Lung (tissue), 12 donors: Measurements from ENCODE around the gene CREG1. TPM values are rescaled to one million over a fixed set of nuclear protein-coding genes. Genes with fewer than 3 reads are reported as not detected.

ENCODE experiments used
- ATAC-seq: fragments of 200-7000 bp; cut with Tn5 transposase; one replicate; pipeline ENCODE4 v1.9.1; 2020; ENCODE audit warnings: moderate number of reproducible peaks; ENCODE audit not compliant: insufficient read depth, low FRiP score
- DNase-seq, 3 donors: peaks; one replicate each; pipeline ENCODE4 v3.0.0-alpha.2; 2013 to 2017
- H3K27ac ChIP-seq, 2 donors: one replicate each; pipeline ENCODE4 v1.5.1; 2013; ENCODE audit warnings: mild to moderate bottlenecking in 2 of 2, moderate library complexity in 2 of 2, control low read depth in 1 of 2, inconsistent platforms in 1 of 2, low read depth in 1 of 2, low read length in 1 of 2
- H3K27me3 ChIP-seq, 3 donors: one replicate each; pipeline ENCODE4 v1.5.1; 2013; ENCODE audit warnings: low read length in 2 of 3; ENCODE audit not compliant: control insufficient read depth in 3 of 3, insufficient read depth in 3 of 3
- H3K36me3 ChIP-seq, 4 donors: one replicate each; pipeline ENCODE4 v1.5.1; 2013; ENCODE audit warnings: low read length in 4 of 4, mild to moderate bottlenecking in 1 of 4, moderate library complexity in 1 of 4; ENCODE audit not compliant: control insufficient read depth in 4 of 4, insufficient read depth in 4 of 4
- H3K4me1 ChIP-seq, 5 donors: one replicate each; pipeline ENCODE4 v1.5.1; 2013; ENCODE audit warnings: low read length in 5 of 5, mild to moderate bottlenecking in 2 of 5, moderate library complexity in 1 of 5; ENCODE audit not compliant: control insufficient read depth in 5 of 5, insufficient read depth in 5 of 5
- H3K4me3 ChIP-seq: one replicate; pipeline ENCODE4 v1.5.1; 2013; ENCODE audit warnings: mild to moderate bottlenecking, control low read depth, moderate library complexity
- H3K9ac ChIP-seq, 2 donors: one replicate each; pipeline ENCODE4 v1.5.1; 2013; ENCODE audit warnings: low read length in 2 of 2, control low read depth in 1 of 2; ENCODE audit not compliant: insufficient read depth in 1 of 2
- H3K9me3 ChIP-seq, 4 donors: one replicate each; pipeline ENCODE4 v1.5.1; 2013; ENCODE audit warnings: low read length in 3 of 4, mild to moderate bottlenecking in 1 of 4, moderate library complexity in 1 of 4; ENCODE audit not compliant: control insufficient read depth in 4 of 4, insufficient read depth in 3 of 4
- WGBS, 2 donors: extraction: QIAGEN DNeasy Blood & Tissue Kit; methylation state at CpG; one replicate each; pipeline ENCODE4 v1.1.7; 2013; 5-methylcytosine and 5-hydroxymethylcytosine counted together
- polyA plus RNA-seq, 2 donors: library from polyadenylated mRNA; stranded (reverse); fragments of 200-250 nt; gene quantifications; one replicate each; pipeline ENCODE4 v1.2.1, GENCODE V29; 2013
- total RNA-seq, 2 donors: library from RNA; depleted of rRNA in 1 of 2; stranded (reverse); fragments of >200 nt in 1 of 2; gene quantifications; one replicate each; pipeline ENCODE4 v1.2.1, GENCODE V29; 2014 to 2021
- TF ChIP-seq, protein P1 (sequence below): IDR thresholded peaks from 2 replicates; pipeline ENCODE4 v1.5.1; 2012; ENCODE audit warnings: mild to moderate bottlenecking; ENCODE audit errors: control extremely low read depth, extremely low read depth
- donor health status: control.
- donor health status: control.
- donor health status: Bipolar disorder and iron deficiency.
- donor health status: healthy.
- donor health status: DM: yes; HTN: yes; CAD: no.

The CREG1 gene
- total and polyA plus RNA-seq, 4 donors, result 93.8 to 159 (median 116) TPM

DNA sequence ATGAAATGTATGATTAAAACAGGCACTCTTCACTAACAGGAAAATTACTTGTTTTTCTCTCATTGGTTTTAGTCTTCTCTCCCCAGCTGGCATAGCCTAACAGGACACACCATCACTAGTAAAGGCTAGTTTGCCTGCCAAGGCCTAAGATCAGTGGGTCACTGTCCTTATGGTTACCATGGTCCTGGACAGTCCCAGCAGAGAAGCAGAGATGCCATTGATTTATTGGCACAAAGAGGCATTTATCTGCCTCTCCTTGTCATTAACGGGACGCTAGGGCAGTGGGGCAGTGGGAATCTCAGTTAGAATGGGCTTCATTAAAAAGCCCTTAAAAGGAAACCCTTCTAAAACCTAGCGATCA, 49.1 kb downstream of the CREG1 start:
- peaks cover 0 to 20% (median 15%) of the 10 kb centered on the region in 3 donors for H3K27me3 ChIP-seq
- WGBS, 2 donors, result 86 to 96% methylated on average over 3 of the region's 3 CpGs
- H3K36me3 ChIP-seq, result no peaks in the 10 kb centered on the region
- H3K27ac ChIP-seq, result no peak overlapping the region
- TF ChIP-seq, protein P1, sequence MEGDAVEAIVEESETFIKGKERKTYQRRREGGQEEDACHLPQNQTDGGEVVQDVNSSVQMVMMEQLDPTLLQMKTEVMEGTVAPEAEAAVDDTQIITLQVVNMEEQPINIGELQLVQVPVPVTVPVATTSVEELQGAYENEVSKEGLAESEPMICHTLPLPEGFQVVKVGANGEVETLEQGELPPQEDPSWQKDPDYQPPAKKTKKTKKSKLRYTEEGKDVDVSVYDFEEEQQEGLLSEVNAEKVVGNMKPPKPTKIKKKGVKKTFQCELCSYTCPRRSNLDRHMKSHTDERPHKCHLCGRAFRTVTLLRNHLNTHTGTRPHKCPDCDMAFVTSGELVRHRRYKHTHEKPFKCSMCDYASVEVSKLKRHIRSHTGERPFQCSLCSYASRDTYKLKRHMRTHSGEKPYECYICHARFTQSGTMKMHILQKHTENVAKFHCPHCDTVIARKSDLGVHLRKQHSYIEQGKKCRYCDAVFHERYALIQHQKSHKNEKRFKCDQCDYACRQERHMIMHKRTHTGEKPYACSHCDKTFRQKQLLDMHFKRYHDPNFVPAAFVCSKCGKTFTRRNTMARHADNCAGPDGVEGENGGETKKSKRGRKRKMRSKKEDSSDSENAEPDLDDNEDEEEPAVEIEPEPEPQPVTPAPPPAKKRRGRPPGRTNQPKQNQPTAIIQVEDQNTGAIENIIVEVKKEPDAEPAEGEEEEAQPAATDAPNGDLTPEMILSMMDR, result no peak
- H3K9ac ChIP-seq, result no peak overlapping the region
- H3K9me3 ChIP-seq, result no peaks in the 10 kb centered on the region
- no peaks in the 10 kb centered on the region for H3K4me1 ChIP-seq
- no peak overlapping the region for H3K4me3 ChIP-seq
- DNase-seq, result no peak
- ATAC-seq, result no peak

DNA sequence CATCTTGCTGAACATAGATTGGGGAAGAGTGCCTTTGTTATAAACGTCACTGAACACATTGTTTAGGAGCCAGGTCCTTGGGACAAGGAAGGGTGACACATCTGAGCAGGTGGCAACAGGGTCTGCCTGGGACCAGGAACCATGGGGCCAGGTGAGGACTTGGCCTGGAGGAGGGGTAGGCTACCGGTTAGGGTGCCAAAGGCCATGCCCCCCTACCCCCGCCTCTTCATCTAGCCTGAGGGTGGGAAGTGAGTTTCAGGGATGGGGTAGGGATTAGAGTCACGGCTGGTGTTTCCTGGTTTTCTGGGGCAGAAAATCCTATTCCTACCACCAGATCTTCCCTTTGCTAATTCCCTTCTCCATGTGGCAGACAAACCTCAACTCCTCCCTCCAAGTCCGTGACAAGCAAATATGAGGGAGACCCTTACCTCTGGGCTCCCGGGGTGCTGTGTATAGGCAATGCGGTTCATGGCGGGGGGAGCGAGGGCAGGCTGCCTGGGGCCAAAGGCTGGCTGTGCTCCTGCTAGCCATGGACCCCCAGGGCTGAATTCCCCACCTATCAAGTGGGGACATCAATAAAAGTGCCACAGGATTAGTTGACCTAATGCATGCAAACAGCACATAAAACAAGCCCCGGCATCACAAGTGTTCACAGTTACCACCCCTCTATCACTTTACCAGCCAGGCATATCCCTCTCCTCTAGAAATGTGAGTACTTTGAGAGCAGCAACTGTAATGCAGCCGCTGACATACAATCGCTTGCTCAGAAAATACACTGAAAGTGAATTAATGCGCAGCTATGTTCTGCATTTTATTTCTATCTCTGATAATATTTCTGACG, 49.7 kb downstream of the CREG1 start:
- H3K36me3 ChIP-seq, result no peaks in the 10 kb centered on the region
- no peak overlapping the region for H3K27ac ChIP-seq
- DNase-seq, result no peak
- no peak overlapping the region for H3K4me3 ChIP-seq
- 75 to 85% methylated on average over 14 of the region's 14 CpGs for WGBS, 2 donors
- no peaks in the 10 kb centered on the region for H3K9me3 ChIP-seq
- no peaks in the 10 kb centered on the region for H3K4me1 ChIP-seq
- no peak for ATAC-seq
- H3K27me3 ChIP-seq, result peaks cover 0 to 20% (median 15%) of the 10 kb centered on the region in 3 donors
- TF ChIP-seq, protein P1, result no peak
- H3K9ac ChIP-seq, result no peak overlapping the region

DNA sequence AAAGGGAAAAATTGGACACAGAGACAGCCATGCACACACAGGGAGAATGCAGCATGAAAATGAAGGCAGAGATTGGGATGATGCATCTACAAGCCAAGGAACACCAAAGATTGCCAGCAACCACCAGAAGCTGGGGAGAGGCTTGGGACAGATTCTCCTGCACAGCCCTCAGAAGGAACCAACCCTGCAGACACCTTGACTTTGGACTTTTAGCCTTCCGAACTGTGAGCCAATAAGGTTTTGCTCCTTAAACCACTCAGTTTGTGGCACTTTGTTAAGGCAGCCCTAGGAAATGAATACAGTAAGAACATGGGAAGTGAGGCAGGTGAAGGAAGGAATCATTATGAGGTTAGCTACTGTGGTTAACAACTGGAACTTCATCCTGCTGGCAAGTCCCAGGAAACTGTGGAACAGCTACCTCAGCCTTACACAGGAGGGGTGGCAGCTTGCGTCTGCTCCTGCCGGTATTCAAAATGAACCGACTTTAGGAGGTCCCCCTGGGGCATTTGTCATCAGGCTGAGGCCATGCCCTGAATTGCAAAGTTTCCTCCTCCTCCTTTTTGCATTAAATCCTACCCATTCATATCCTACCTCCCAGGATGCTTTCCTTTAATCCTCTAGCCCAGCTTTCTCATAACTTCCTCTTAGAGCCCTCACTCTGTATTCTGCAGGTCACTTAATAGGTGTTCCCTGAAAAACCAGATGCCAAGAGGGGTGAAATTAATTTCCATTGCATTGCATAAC, 50.7 kb downstream of the CREG1 start:
- no peak overlapping the region for H3K27ac ChIP-seq
- ATAC-seq (no peak), DNase-seq (no peak)
- H3K9ac ChIP-seq, result no peak overlapping the region
- H3K9me3 ChIP-seq, result no peaks in the 10 kb centered on the region
- peaks cover 0 to 20% (median 15%) of the 10 kb centered on the region in 3 donors for H3K27me3 ChIP-seq
- H3K36me3 ChIP-seq, result no peaks in the 10 kb centered on the region
- H3K4me3 ChIP-seq, result no peak overlapping the region
- 62 to 66% methylated on average over 4 of the region's 4 CpGs for WGBS, 2 donors
- TF ChIP-seq, protein P1, result no peak
- no peaks in the 10 kb centered on the region for H3K4me1 ChIP-seq
